ENCODE data around the gene PSMD3. TPM values are rescaled to one million over a fixed set of nuclear protein-coding genes. Genes with fewer than 3 reads are reported as not detected.

PSMD3 gene
- total and polyA plus RNA-seq, 9 donors: 48.2 to 88.4 (median 73.4) TPM

DNA sequence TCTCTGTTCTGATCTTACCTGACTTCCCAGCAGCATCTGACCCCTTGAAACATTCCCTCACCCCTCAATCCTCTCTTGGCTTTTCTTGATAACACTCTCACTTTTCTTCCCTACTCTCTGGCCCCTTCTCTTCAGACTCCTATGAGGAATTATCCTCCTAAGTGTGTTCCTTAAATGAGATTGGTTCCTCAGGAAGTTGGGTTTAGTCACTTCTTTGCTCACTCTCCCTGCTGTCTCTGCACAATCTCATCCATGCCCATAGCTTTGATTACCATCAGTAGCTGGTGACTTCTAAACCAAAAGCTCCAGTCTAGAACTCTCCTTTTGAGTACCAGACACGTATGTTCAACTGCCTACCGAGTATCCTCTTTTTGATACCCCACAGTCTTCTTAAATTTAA lies 60.6 kb downstream of the PSMD3 start:
- Histone ChIP-seq H3K27ac (no peak overlapping the region), H3K27me3 (no peaks in the 10 kb centered on the region), H3K36me3 (no peaks in the 10 kb centered on the region), H3K9me3 (no peaks in the 10 kb centered on the region), H3K4me3 (no peak overlapping the region), H3K4me1 (ENCODE audit: insufficient read depth) (peaks cover 3% of the 10 kb centered on the region)
- no peak for DNase-seq
- intact Hi-C loops (cut with DNase I): no loop called here
- WGBS, 3 donors: 87 to 98% (median 94%) methylated on average over 2 of the region's 2 CpGs
- TF ChIP-seq EP300 (IDR thresholded peaks at IDR 0.05) (no peak), POLR2A (IDR thresholded peaks at IDR 0.05) (no peak)
- TF ChIP-seq, protein P1, sequence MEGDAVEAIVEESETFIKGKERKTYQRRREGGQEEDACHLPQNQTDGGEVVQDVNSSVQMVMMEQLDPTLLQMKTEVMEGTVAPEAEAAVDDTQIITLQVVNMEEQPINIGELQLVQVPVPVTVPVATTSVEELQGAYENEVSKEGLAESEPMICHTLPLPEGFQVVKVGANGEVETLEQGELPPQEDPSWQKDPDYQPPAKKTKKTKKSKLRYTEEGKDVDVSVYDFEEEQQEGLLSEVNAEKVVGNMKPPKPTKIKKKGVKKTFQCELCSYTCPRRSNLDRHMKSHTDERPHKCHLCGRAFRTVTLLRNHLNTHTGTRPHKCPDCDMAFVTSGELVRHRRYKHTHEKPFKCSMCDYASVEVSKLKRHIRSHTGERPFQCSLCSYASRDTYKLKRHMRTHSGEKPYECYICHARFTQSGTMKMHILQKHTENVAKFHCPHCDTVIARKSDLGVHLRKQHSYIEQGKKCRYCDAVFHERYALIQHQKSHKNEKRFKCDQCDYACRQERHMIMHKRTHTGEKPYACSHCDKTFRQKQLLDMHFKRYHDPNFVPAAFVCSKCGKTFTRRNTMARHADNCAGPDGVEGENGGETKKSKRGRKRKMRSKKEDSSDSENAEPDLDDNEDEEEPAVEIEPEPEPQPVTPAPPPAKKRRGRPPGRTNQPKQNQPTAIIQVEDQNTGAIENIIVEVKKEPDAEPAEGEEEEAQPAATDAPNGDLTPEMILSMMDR (IDR thresholded peaks at IDR 0.05): no peak

Small RNAs within 50 kb of the gene (microRNA-seq; reads per million reads assigned to microRNA genes)
- gene MIR6884: 0 to 0.95 (median 0) reads per million in 3 donors

Small RNAs within 50 kb of the gene (small RNA-seq; reads per million reads assigned to genes)
- gene SNORD124: 615 reads per million, percentile 96 among the genes with 10 or more reads in this experiment

Other genes starting within 250 kb of the PSMD3 start
- gene GRB7, start 242.9 kb upstream of the PSMD3 start, total RNA-seq: 10 to 100 TPM in 1 of 7 donors, 1 to 10 TPM in 5, under 1 TPM in 1; 0.51 to 63.0 (median 2.7) TPM
- gene GRB7, start 242.9 kb upstream of the PSMD3 start, polyA plus RNA-seq: 1 to 10 TPM in 1 of 2 donors, under 1 TPM in 1; 0.23 to 1.8 TPM
- gene IKZF3, start 116.5 kb upstream of the PSMD3 start, total RNA-seq: under 1 TPM; 0.34 to 0.97 (median 0.62) TPM
- gene IKZF3, start 116.5 kb upstream of the PSMD3 start, polyA plus RNA-seq: 1 to 10 TPM in 1 of 2 donors, under 1 TPM in 1; 0.16 to 2.6 TPM
- not detected for gene ZPBP2, start 112.6 kb upstream of the PSMD3 start, total RNA-seq
- gene ZPBP2, start 112.6 kb upstream of the PSMD3 start, polyA plus RNA-seq: not detected
- gene GSDMB, start 62.2 kb upstream of the PSMD3 start, total RNA-seq: 1 to 10 TPM; 3.8 to 9.7 (median 5.5) TPM
- 1 to 10 TPM; 3.7 to 6.5 TPM for gene GSDMB, start 62.2 kb upstream of the PSMD3 start, polyA plus RNA-seq
- 10 to 100 TPM; 37.0 to 64.3 (median 52.2) TPM for gene ORMDL3, start 53.2 kb upstream of the PSMD3 start, total RNA-seq
- gene ORMDL3, start 53.2 kb upstream of the PSMD3 start, polyA plus RNA-seq: 10 to 100 TPM; 43.7 to 97.5 TPM
- under 1 TPM in 1 of 7 donors, not detected in 6; 0.27 TPM for gene LRRC3C, start 53.1 kb upstream of the PSMD3 start, total RNA-seq
- gene LRRC3C, start 53.1 kb upstream of the PSMD3 start, polyA plus RNA-seq: under 1 TPM in 1 of 2 donors, not detected in 1; 0.12 TPM
- gene GSDMA, start 17.8 kb upstream of the PSMD3 start, total RNA-seq: under 1 TPM in 2 of 7 donors, not detected in 5; 0.10 to 0.11 TPM
- gene GSDMA, start 17.8 kb upstream of the PSMD3 start, polyA plus RNA-seq: under 1 TPM; 0.19 to 0.55 TPM
- gene CSF3, start 34.6 kb downstream of the PSMD3 start, total RNA-seq: 100 to 1,000 TPM in 1 of 7 donors, 1 to 10 TPM in 2, under 1 TPM in 2, not detected in 2; 0.32 to 197 (median 1.7) TPM
- gene CSF3, start 34.6 kb downstream of the PSMD3 start, polyA plus RNA-seq: 1 to 10 TPM in 1 of 2 donors, not detected in 1; 1.1 TPM
- 10 to 100 TPM; 42.2 to 73.9 (median 66.7) TPM for gene MED24, start 73.6 kb downstream of the PSMD3 start, total RNA-seq
- 10 to 100 TPM; 45.1 to 51.3 TPM for gene MED24, start 73.6 kb downstream of the PSMD3 start, polyA plus RNA-seq
- gene THRA, start 82.2 kb downstream of the PSMD3 start, total RNA-seq: 100 to 1,000 TPM in 2 of 7 donors, 10 to 100 TPM in 5; 51.4 to 129 (median 89.3) TPM
- 10 to 100 TPM; 77.5 to 87.2 TPM for gene THRA, start 82.2 kb downstream of the PSMD3 start, polyA plus RNA-seq
- 10 to 100 TPM; 10.7 to 73.8 (median 23.7) TPM for gene NR1D1, start 119.8 kb downstream of the PSMD3 start, total RNA-seq
- 10 to 100 TPM; 11.8 to 59.0 TPM for gene NR1D1, start 119.8 kb downstream of the PSMD3 start, polyA plus RNA-seq
- 100 to 1,000 TPM in 1 of 7 donors, 10 to 100 TPM in 6; 59.6 to 110 (median 83.3) TPM for gene MSL1, start 141.2 kb downstream of the PSMD3 start, total RNA-seq
- gene MSL1, start 141.2 kb downstream of the PSMD3 start, polyA plus RNA-seq: 100 to 1,000 TPM in 1 of 2 donors, 10 to 100 TPM in 1; 60.8 to 122 TPM
- gene CASC3, start 159.7 kb downstream of the PSMD3 start, total RNA-seq: 100 to 1,000 TPM in 4 of 7 donors, 10 to 100 TPM in 3; 39.9 to 122 (median 106) TPM
- gene CASC3, start 159.7 kb downstream of the PSMD3 start, polyA plus RNA-seq: 100 to 1,000 TPM in 1 of 2 donors, 10 to 100 TPM in 1; 53.1 to 113 TPM
- 1 to 10 TPM; 3.6 to 9.1 (median 6.4) TPM for gene RAPGEFL1, start 196.7 kb downstream of the PSMD3 start, total RNA-seq
- 1 to 10 TPM; 1.4 to 2.3 TPM for gene RAPGEFL1, start 196.7 kb downstream of the PSMD3 start, polyA plus RNA-seq
- gene WIPF2, start 238.5 kb downstream of the PSMD3 start, total RNA-seq: 10 to 100 TPM in 6 of 7 donors, 1 to 10 TPM in 1; 6.1 to 23.0 (median 18.4) TPM
- gene WIPF2, start 238.5 kb downstream of the PSMD3 start, polyA plus RNA-seq: 10 to 100 TPM in 1 of 2 donors, 1 to 10 TPM in 1; 8.4 to 27.8 TPM